A549 treated with Hydrocortisone at 1 μM for 4 hours (cell line): ENCODE measurements around the gene SPDYE17. TPM values are rescaled to one million over a fixed set of nuclear protein-coding genes. Genes with fewer than 3 reads are reported as not detected.

Source experiments
- total RNA-seq: library from RNA; stranded (reverse); fragments of 200-300 nt; extraction: Qiagen RNA extraction; gene quantifications from 5 replicates; pipeline ENCODE4 v1.2.3, GENCODE V29; 2022

SPDYE17 gene
- total RNA-seq = not detected in 5 replicates

GRCh38 chr7:77032261-77032660, at the start of gene SPDYE17:
Gene SPDYE17 (minus strand): TSS chr7:77032361. CDS start chr7:77030570, 1,791 bp downstream.

GRCh38 chr7:77062557-77062956, 30.4 kb upstream of the SPDYE17 start, which contains the start of gene SPDYE18:
Gene SPDYE18 (minus strand): TSS chr7:77062558. CDS start chr7:77060512, 2,046 bp downstream.

Other genes starting within 250 kb of the SPDYE17 start
- gene SPDYE18, start 30.2 kb upstream of the SPDYE17 start, total RNA-seq = 0.15 to 0.24 TPM in 2 of 5 replicates, not detected in the others
- 0.32 to 0.70 TPM (median 0.49 TPM) in 5 replicates for gene CCDC146, start 90.3 kb upstream of the SPDYE17 start, total RNA-seq
- gene FGL2, start 167.5 kb upstream of the SPDYE17 start, total RNA-seq = not detected in 5 replicates